Osteocyte (in vitro differentiated cells): ENCODE results near the gene STK38L. TPM values are rescaled to one million over a fixed set of nuclear protein-coding genes. Genes with fewer than 3 reads are reported as not detected.
"Not testable (repeated sequence)": the region's sequence is repeated elsewhere in the genome, so short reads cannot be mapped to it uniquely, and the experiment has no call there.

Source experiments
- DNase-seq: peaks from one replicate; pipeline ENCODE4 v3.0.0; 2021; ENCODE audit warnings: mixed read lengths; ENCODE audit not compliant: unreplicated experiment; ENCODE audit errors: extremely low spot score
- H3K27ac Mint-ChIP-seq: one replicate; pipeline ENCODE4 v1.8.0; 2021; ENCODE audit warnings: mild to moderate bottlenecking, mixed read lengths; ENCODE audit not compliant: unreplicated experiment
- H3K27me3 Mint-ChIP-seq: one replicate; pipeline ENCODE4 v1.8.0; 2021; ENCODE audit warnings: mixed read lengths; ENCODE audit not compliant: unreplicated experiment
- H3K36me3 Mint-ChIP-seq: one replicate; pipeline ENCODE4 v1.8.0; 2021; ENCODE audit warnings: mixed read lengths; ENCODE audit not compliant: unreplicated experiment
- H3K4me1 Mint-ChIP-seq: one replicate; pipeline ENCODE4 v1.8.0; 2021; ENCODE audit warnings: mixed read lengths; ENCODE audit not compliant: unreplicated experiment
- H3K4me3 Mint-ChIP-seq: one replicate; pipeline ENCODE4 v1.8.0; 2021; ENCODE audit warnings: mild to moderate bottlenecking, moderate library complexity, mixed read lengths; ENCODE audit not compliant: unreplicated experiment
- H3K9me3 Mint-ChIP-seq: one replicate; pipeline ENCODE4 v1.8.0; 2021; ENCODE audit warnings: mixed read lengths; ENCODE audit not compliant: unreplicated experiment
- CTCF ChIP-seq: fragments of 200-600 bp; sonication (generic); IDR thresholded peaks from 2 replicates; pipeline ENCODE4 v1.5.0; 2021; ENCODE audit warnings: antibody characterized with exemption, mild to moderate bottlenecking, moderate library complexity
- total RNA-seq: library from RNA; stranded (reverse); gene quantifications from 2 replicates; pipeline ENCODE4 v1.2.1, GENCODE V29; 2021

The STK38L gene
- total RNA-seq, 1 donor from 2014 or later: 81.3 TPM

- peaks cover 4% of the 10 kb centered on the region for H3K9me3 Mint-ChIP-seq
- no peak overlapping the region for H3K4me3 Mint-ChIP-seq
- H3K36me3 Mint-ChIP-seq: no peaks in the 10 kb centered on the region
- no peak for TF ChIP-seq CTCF
- peaks cover 18% of the 10 kb centered on the region for H3K4me1 Mint-ChIP-seq
- H3K27ac Mint-ChIP-seq: no peak overlapping the region
- H3K27me3 Mint-ChIP-seq: no peaks in the 10 kb centered on the region
- DNase-seq: no peak
Measured at GRCh38 chr12:27229367-27229766, 14.7 kb upstream of the STK38L start.

- DNase-seq, H3K27me3 Mint-ChIP-seq, H3K36me3 Mint-ChIP-seq, H3K27ac Mint-ChIP-seq, H3K4me3 Mint-ChIP-seq, H3K9me3 Mint-ChIP-seq: not testable (repeated sequence)
- peaks cover 11% of the 10 kb centered on the region for H3K4me1 Mint-ChIP-seq
Measured at GRCh38 chr12:27231374-27231773, 12.7 kb upstream of the STK38L start.

DNA sequence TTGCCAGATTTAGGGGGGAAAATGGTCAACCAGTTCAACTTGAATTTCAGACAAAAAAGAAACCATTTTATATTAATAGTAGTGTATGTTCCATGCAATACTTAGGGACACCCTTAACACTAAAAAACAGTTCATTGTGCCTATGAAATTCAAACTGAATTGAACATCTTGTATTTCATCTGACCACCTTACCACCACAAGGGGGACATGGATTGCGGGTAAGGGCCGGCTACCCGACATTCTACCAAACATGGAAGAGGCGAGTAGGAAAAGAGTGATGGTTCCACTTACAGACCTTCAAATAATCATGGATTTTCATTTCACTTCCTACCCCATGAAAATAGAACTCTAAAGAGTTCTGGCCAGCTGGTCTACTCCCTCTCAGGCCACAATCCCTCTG lies 10.3 kb upstream of the STK38L start:
- H3K4me3 Mint-ChIP-seq: no peak overlapping the region
- peaks cover 2% of the 10 kb centered on the region for H3K4me1 Mint-ChIP-seq
- no peak overlapping the region for H3K27ac Mint-ChIP-seq
- no peaks in the 10 kb centered on the region for H3K36me3 Mint-ChIP-seq
- H3K9me3 Mint-ChIP-seq: no peaks in the 10 kb centered on the region
- TF ChIP-seq CTCF: no peak
- DNase-seq: no peak
- no peaks in the 10 kb centered on the region for H3K27me3 Mint-ChIP-seq

DNA sequence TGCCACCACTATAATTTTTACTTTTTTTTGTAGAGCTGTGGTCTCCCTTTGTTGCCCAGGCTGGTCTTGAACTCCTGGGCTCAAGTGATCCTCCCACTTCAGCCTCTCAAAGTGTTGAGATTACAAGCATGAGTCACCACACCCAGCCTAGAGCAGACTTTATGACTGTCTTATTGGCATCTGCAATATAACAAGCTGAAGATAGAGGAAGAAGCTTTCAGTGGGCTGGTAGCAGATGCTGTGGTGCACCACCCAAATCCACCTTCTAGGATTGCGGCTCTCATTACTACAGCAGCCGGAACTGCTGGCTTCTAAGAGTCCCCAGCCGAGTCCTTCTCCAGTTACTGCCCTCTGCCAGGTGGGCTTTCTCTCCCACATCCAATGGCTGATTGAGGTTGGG lies 7.6 kb upstream of the STK38L start:
- Mint-ChIP-seq H3K27me3 (no peaks in the 10 kb centered on the region), H3K36me3 (no peaks in the 10 kb centered on the region), H3K4me3 (no peak overlapping the region), H3K27ac (no peak overlapping the region), H3K4me1 (peaks cover 2% of the 10 kb centered on the region), H3K9me3 (no peaks in the 10 kb centered on the region)
- DNase-seq: no peak
- TF ChIP-seq CTCF: no peak

- TF ChIP-seq CTCF: no peak
- DNase-seq: no peak
- Mint-ChIP-seq H3K9me3 (no peaks in the 10 kb centered on the region), H3K4me1 (peaks cover 2% of the 10 kb centered on the region), H3K27me3 (no peaks in the 10 kb centered on the region), H3K4me3 (no peak overlapping the region), H3K27ac (no peak overlapping the region), H3K36me3 (no peaks in the 10 kb centered on the region)
Measured at GRCh38 chr12:27237790-27238771, 6.0 kb upstream of the STK38L start.
